WTC11 (cell line): ENCODE data around the gene NOB1. TPM values are rescaled to one million over a fixed set of nuclear protein-coding genes. Genes with fewer than 3 reads are reported as not detected.

Source experiments
- ATAC-seq: fragments of 200-7000 bp; cut with Tn5 transposase; 2 replicates; pipeline ENCODE4 v1.10.0; 2021; ENCODE audit warnings: mild to moderate bottlenecking, moderate library complexity
- CTCF ChIA-PET: fragments of 300-600 bp; sonication (Branson Sonifier 250); formaldehyde crosslinking; loops from one replicate; lab custom pipeline; 2021; ENCODE audit warnings: antibody characterized with exemption; lab: Charles Lee
- POLR2A ChIA-PET: fragments of 350-600 bp; sonication (Branson Sonifier 250); formaldehyde crosslinking; loops from one replicate; lab custom pipeline; 2021; ENCODE audit warnings: antibody characterized with exemption; lab: Charles Lee
- DNase-seq: peaks from one replicate; pipeline ENCODE4 v3.0.0; 2021; ENCODE audit warnings: low spot score
- H3K27ac Mint-ChIP-seq: 2 replicates; pipeline ENCODE4 v1.8.0; 2021; ENCODE audit warnings: mixed read lengths
- H3K27me3 Mint-ChIP-seq: 2 replicates; pipeline ENCODE4 v1.8.0; 2021; ENCODE audit warnings: low read depth, mild to moderate bottlenecking, moderate library complexity, mixed read lengths
- H3K36me3 Mint-ChIP-seq: 2 replicates; pipeline ENCODE4 v1.8.0; 2021; ENCODE audit warnings: mixed read lengths
- H3K4me1 Mint-ChIP-seq: 2 replicates; pipeline ENCODE4 v1.8.0; 2022; ENCODE audit warnings: mixed read lengths
- H3K4me3 Mint-ChIP-seq: 2 replicates; pipeline ENCODE4 v1.8.0; 2021; ENCODE audit warnings: mild to moderate bottlenecking, moderate library complexity, mixed read lengths
- H3K9me3 Mint-ChIP-seq: 2 replicates; pipeline ENCODE4 v1.8.0; 2021; ENCODE audit warnings: mixed read lengths
- ELF4 ChIP-seq: sonication (generic); formaldehyde crosslinking; IDR thresholded peaks from 2 replicates; pipeline ENCODE4 v1.8.1; 2022; ENCODE audit warnings: low read depth, mild to moderate bottlenecking, moderate library complexity, missing genetic modification reagents
- IRF2 ChIP-seq: sonication (generic); formaldehyde crosslinking; IDR thresholded peaks from 2 replicates; pipeline ENCODE4 v1.8.0; 2022; ENCODE audit warnings: low read depth, missing genetic modification reagents, borderline replicate concordance
- JAZF1 ChIP-seq: fragments of 250-450 bp; sonication (Bioruptor Pico); IDR thresholded peaks from 2 replicates; pipeline ENCODE4 v1.9.0; 2021; ENCODE audit warnings: moderate library complexity, mild to moderate bottlenecking, inconsistent platforms
- KAT7 ChIP-seq: sonication (generic); formaldehyde crosslinking; IDR thresholded peaks from 2 replicates; pipeline ENCODE4 v1.8.1; 2023; ENCODE audit warnings: missing genetic modification reagents, mild to moderate bottlenecking, borderline replicate concordance
- MYBL2 ChIP-seq: sonication (generic); formaldehyde crosslinking; IDR thresholded peaks from 2 replicates; pipeline ENCODE4 v1.8.1; 2023; ENCODE audit warnings: mild to moderate bottlenecking, moderate library complexity, missing genetic modification reagents
- NR1H2 ChIP-seq: sonication (generic); formaldehyde crosslinking; IDR thresholded peaks from 2 replicates; pipeline ENCODE4 v1.9.0; 2021; ENCODE audit warnings: mild to moderate bottlenecking, moderate library complexity, missing genetic modification reagents
- PRRX2 ChIP-seq: fragments of 250-450 bp; sonication (Bioruptor Pico); IDR thresholded peaks from 2 replicates; pipeline ENCODE4 v1.8.0; 2021; ENCODE audit warnings: mild to moderate bottlenecking
- RELA ChIP-seq: sonication (generic); formaldehyde crosslinking; IDR thresholded peaks from 2 replicates; pipeline ENCODE4 v1.8.1; 2022; ENCODE audit warnings: missing genetic modification reagents, mild to moderate bottlenecking, borderline replicate concordance
- TEAD1 ChIP-seq: sonication (generic); formaldehyde crosslinking; IDR thresholded peaks from 2 replicates; pipeline ENCODE4 v1.8.0; 2022; ENCODE audit warnings: mild to moderate bottlenecking, missing genetic modification reagents
- ZNF317 ChIP-seq: sonication (generic); formaldehyde crosslinking; IDR thresholded peaks from 2 replicates; pipeline ENCODE4 v1.8.1; 2023; ENCODE audit warnings: low read depth, mild to moderate bottlenecking, moderate library complexity, missing genetic modification reagents, borderline replicate concordance
- ZNF396 ChIP-seq: fragments of 250-450 bp; sonication (Bioruptor Pico); IDR thresholded peaks from 2 replicates; pipeline ENCODE4 v1.8.0; 2021; ENCODE audit warnings: mild to moderate bottlenecking, moderate library complexity, borderline replicate concordance
- ZNF416 ChIP-seq: fragments of 250-450 bp; sonication (Bioruptor Pico); IDR thresholded peaks from 2 replicates; pipeline ENCODE4 v1.9.0; 2021; ENCODE audit warnings: mild to moderate bottlenecking, inconsistent platforms
- total RNA-seq: library from RNA; stranded (reverse); gene quantifications from 3 replicates; pipeline ENCODE4 v1.2.3, GENCODE V29; 2021
- TF ChIP-seq, protein P1 (sequence below): sonication (generic); formaldehyde crosslinking; IDR thresholded peaks from 2 replicates; pipeline ENCODE4 v1.8.0; 2023; ENCODE audit warnings: missing genetic modification reagents, mild to moderate bottlenecking, borderline replicate concordance
- TF ChIP-seq, protein P2 (sequence below): sonication (generic); formaldehyde crosslinking; IDR thresholded peaks from 2 replicates; pipeline ENCODE4 v1.8.1; 2023; ENCODE audit warnings: mild to moderate bottlenecking, moderate library complexity, missing genetic modification reagents
- TF ChIP-seq, protein P3 (sequence below): sonication (generic); formaldehyde crosslinking; IDR thresholded peaks from 2 replicates; pipeline ENCODE4 v1.8.1; 2022; ENCODE audit warnings: low read depth, missing genetic modification reagents, borderline replicate concordance
- TF ChIP-seq, protein P4 (sequence below): sonication (generic); formaldehyde crosslinking; conservative IDR thresholded peaks from 2 replicates; pipeline ENCODE4 v1.8.1; 2022; ENCODE audit warnings: mild to moderate bottlenecking, missing genetic modification reagents
- TF ChIP-seq, protein P5 (sequence below): fragments of 250-450 bp; sonication (Bioruptor Pico); IDR thresholded peaks from 2 replicates; pipeline ENCODE4 v1.9.0; 2021; ENCODE audit warnings: moderate library complexity, mild to moderate bottlenecking, inconsistent platforms, borderline replicate concordance
- TF ChIP-seq, protein P6 (sequence below): sonication (generic); formaldehyde crosslinking; IDR thresholded peaks from 2 replicates; pipeline ENCODE4 v1.8.0; 2023; ENCODE audit warnings: mild to moderate bottlenecking, missing genetic modification reagents
- TF ChIP-seq, protein P7 (sequence below): sonication (generic); formaldehyde crosslinking; IDR thresholded peaks from 2 replicates; pipeline ENCODE4 v1.8.1; 2023; ENCODE audit warnings: mild to moderate bottlenecking, missing genetic modification reagents, moderate library complexity

The NOB1 gene
- total RNA-seq, 1 experiment from 2014 or later, result 88.0 TPM

DNA sequence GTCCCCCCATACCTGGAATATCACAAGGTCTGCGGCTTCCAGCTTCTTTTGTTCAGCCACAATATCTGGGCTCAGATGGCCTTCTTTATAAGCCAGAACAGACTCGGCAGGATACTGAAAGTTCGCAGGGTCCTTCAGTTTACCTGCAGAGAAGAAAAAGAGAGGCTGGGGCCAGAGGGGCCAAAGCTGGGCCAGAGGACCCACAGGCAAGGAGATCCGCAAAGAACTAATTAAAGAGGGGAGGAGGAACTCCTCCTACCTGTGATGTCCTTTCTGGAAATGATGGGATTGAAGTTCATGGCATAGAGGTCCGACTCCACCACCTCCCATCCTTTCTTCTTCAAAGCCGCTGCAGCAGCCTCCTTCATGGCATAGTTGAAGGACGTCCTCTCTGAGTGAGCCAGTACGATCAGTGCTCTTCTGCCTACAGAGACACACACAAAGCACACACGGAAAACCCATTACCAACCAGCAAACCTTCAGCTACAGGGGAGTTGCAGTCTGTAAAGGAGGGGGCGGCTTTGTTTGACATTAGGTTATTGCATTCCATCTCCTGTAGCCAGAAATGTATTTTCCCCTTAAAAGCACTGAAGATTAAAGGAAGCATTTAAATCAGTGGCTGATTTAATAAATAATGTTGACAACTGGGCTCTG is 36.5 kb downstream of the NOB1 start (continued):
- TF ChIP-seq, protein P1, sequence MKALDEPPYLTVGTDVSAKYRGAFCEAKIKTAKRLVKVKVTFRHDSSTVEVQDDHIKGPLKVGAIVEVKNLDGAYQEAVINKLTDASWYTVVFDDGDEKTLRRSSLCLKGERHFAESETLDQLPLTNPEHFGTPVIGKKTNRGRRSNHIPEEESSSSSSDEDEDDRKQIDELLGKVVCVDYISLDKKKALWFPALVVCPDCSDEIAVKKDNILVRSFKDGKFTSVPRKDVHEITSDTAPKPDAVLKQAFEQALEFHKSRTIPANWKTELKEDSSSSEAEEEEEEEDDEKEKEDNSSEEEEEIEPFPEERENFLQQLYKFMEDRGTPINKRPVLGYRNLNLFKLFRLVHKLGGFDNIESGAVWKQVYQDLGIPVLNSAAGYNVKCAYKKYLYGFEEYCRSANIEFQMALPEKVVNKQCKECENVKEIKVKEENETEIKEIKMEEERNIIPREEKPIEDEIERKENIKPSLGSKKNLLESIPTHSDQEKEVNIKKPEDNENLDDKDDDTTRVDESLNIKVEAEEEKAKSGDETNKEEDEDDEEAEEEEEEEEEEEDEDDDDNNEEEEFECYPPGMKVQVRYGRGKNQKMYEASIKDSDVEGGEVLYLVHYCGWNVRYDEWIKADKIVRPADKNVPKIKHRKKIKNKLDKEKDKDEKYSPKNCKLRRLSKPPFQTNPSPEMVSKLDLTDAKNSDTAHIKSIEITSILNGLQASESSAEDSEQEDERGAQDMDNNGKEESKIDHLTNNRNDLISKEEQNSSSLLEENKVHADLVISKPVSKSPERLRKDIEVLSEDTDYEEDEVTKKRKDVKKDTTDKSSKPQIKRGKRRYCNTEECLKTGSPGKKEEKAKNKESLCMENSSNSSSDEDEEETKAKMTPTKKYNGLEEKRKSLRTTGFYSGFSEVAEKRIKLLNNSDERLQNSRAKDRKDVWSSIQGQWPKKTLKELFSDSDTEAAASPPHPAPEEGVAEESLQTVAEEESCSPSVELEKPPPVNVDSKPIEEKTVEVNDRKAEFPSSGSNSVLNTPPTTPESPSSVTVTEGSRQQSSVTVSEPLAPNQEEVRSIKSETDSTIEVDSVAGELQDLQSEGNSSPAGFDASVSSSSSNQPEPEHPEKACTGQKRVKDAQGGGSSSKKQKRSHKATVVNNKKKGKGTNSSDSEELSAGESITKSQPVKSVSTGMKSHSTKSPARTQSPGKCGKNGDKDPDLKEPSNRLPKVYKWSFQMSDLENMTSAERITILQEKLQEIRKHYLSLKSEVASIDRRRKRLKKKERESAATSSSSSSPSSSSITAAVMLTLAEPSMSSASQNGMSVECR (CRISPR knock-in tag), result no peak
- TF ChIP-seq, protein P2, sequence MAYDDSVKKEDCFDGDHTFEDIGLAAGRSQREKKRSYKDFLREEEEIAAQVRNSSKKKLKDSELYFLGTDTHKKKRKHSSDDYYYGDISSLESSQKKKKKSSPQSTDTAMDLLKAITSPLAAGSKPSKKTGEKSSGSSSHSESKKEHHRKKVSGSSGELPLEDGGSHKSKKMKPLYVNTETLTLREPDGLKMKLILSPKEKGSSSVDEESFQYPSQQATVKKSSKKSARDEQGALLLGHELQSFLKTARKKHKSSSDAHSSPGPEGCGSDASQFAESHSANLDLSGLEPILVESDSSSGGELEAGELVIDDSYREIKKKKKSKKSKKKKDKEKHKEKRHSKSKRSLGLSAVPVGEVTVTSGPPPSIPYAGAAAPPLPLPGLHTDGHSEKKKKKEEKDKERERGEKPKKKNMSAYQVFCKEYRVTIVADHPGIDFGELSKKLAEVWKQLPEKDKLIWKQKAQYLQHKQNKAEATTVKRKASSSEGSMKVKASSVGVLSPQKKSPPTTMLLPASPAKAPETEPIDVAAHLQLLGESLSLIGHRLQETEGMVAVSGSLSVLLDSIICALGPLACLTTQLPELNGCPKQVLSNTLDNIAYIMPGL, result no peak
- TF ChIP-seq ZNF396 (CRISPR knock-in tag) (no peak), KAT7 (CRISPR knock-in tag) (no peak)
- TF ChIP-seq, protein P3, sequence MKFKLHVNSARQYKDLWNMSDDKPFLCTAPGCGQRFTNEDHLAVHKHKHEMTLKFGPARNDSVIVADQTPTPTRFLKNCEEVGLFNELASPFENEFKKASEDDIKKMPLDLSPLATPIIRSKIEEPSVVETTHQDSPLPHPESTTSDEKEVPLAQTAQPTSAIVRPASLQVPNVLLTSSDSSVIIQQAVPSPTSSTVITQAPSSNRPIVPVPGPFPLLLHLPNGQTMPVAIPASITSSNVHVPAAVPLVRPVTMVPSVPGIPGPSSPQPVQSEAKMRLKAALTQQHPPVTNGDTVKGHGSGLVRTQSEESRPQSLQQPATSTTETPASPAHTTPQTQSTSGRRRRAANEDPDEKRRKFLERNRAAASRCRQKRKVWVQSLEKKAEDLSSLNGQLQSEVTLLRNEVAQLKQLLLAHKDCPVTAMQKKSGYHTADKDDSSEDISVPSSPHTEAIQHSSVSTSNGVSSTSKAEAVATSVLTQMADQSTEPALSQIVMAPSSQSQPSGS (CRISPR knock-in tag), result no peak

DNA sequence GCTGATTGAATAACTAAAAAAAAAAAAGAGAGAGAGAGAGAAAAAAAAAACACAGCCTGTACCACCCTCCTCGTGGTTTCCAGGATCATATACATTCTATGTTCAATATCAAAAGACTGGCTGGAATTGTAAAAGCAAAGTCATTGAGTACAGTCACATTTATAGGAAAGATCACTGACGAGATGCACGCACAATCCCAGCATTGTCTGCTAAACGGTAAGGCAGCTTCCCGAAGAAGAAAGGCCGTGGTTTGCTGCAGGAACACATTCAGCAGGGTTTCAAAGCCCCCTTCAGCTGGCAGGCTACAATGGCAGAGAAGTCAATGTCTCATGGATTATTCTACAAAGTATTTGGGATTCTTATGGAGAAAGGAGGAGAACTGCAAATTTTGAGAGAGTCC is 37.7 kb downstream of the NOB1 start:
- Mint-ChIP-seq H3K36me3 (no peaks in the 10 kb centered on the region), H3K9me3 (no peaks in the 10 kb centered on the region), H3K4me3 (no peak overlapping the region), H3K27ac (peak overlapping the region; percentile 8; the same call in 1 of the 2 replicates), H3K4me1 (peaks cover 2% of the 10 kb centered on the region; the same call in 1 of the 2 replicates), H3K27me3 (no peaks in the 10 kb centered on the region)
- ATAC-seq (no peak), DNase-seq (no peak)
- TF ChIP-seq, protein P4, sequence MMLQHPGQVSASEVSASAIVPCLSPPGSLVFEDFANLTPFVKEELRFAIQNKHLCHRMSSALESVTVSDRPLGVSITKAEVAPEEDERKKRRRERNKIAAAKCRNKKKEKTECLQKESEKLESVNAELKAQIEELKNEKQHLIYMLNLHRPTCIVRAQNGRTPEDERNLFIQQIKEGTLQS, result no peak
- TF ChIP-seq JAZF1 (CRISPR knock-in tag), result no peak
- no peak for TF ChIP-seq ZNF317 (CRISPR knock-in tag)
- TF ChIP-seq TEAD1, result no peak
- TF ChIP-seq RELA (CRISPR knock-in tag), result no peak
- no peak for TF ChIP-seq PRRX2
- POLR2A ChIA-PET, result interaction anchor here (0.7 kb wide), 1 partner anchor 10 kb away, joined by 3 read pairs; no protein-coding TSS in a partner anchor
- CTCF ChIA-PET, result interaction anchor here (0.7 kb wide), 1 partner anchor 45 kb away, joined by 3 read pairs; no protein-coding TSS in a partner anchor

DNA sequence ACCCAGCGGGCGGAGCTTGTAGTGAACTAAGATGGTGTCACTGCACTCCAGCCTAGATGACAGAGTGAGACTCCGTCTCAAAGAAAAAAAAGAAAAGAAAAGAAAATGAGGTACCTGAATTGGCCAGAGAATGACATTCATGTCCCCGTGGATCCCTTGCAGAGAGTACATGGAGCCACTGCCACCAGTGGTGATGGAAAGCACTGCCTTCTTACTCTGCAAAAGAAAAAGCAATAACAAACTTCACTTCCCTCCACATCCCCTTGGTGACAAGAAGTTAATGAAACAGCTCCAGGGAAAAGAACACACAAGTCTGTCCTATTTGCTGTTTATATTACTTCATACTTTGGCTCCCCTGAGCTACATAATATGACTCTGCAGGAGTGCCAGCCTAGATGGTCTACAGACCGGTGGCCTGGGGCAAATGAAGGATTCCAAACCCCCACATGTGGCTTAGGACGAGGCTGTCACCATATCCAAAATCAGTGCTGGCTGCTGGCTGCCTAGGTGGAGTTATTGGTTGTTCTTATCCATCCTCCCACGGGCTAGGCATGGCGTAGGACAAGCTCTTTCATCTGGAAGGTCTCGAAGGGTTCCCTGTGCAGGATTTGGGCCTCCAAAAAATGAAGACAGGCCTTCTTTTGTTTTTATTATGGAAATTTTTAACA is 41.7 kb downstream of the NOB1 start:
- Mint-ChIP-seq H3K4me1 (no peaks in the 10 kb centered on the region), H3K36me3 (no peaks in the 10 kb centered on the region), H3K27me3 (no peaks in the 10 kb centered on the region), H3K27ac (no peak overlapping the region), H3K9me3 (no peaks in the 10 kb centered on the region), H3K4me3 (no peak overlapping the region)
- ATAC-seq (no peak), DNase-seq (no peak)
- ChIA-PET CTCF (interaction anchor here (0.9 to 1.1 kb wide), 2 partner anchors 41 to 314 kb away, joined by 3 to 8 read pairs; partner anchors contain the start of gene NOB1), POLR2A (interaction anchor here (0.6 kb wide), 1 partner anchor 320 kb away, joined by 4 read pairs; no protein-coding TSS in a partner anchor)
- no peak for TF ChIP-seq ELF4 (CRISPR knock-in tag)
- no peak for TF ChIP-seq MYBL2 (CRISPR knock-in tag)
- TF ChIP-seq, protein P5, sequence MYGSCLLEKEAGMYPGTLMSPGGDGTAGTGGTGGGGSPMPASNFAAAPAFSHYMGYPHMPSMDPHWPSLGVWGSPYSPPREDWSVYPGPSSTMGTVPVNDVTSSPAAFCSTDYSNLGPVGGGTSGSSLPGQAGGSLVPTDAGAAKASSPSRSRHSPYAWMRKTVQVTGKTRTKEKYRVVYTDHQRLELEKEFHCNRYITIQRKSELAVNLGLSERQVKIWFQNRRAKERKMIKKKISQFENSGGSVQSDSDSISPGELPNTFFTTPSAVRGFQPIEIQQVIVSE (CRISPR knock-in tag), result no peak
- TF ChIP-seq IRF2 (CRISPR knock-in tag), result no peak
- TF ChIP-seq, protein P6, sequence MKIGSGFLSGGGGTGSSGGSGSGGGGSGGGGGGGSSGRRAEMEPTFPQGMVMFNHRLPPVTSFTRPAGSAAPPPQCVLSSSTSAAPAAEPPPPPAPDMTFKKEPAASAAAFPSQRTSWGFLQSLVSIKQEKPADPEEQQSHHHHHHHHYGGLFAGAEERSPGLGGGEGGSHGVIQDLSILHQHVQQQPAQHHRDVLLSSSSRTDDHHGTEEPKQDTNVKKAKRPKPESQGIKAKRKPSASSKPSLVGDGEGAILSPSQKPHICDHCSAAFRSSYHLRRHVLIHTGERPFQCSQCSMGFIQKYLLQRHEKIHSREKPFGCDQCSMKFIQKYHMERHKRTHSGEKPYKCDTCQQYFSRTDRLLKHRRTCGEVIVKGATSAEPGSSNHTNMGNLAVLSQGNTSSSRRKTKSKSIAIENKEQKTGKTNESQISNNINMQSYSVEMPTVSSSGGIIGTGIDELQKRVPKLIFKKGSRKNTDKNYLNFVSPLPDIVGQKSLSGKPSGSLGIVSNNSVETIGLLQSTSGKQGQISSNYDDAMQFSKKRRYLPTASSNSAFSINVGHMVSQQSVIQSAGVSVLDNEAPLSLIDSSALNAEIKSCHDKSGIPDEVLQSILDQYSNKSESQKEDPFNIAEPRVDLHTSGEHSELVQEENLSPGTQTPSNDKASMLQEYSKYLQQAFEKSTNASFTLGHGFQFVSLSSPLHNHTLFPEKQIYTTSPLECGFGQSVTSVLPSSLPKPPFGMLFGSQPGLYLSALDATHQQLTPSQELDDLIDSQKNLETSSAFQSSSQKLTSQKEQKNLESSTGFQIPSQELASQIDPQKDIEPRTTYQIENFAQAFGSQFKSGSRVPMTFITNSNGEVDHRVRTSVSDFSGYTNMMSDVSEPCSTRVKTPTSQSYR (CRISPR knock-in tag), result no peak
- TF ChIP-seq, protein P7, sequence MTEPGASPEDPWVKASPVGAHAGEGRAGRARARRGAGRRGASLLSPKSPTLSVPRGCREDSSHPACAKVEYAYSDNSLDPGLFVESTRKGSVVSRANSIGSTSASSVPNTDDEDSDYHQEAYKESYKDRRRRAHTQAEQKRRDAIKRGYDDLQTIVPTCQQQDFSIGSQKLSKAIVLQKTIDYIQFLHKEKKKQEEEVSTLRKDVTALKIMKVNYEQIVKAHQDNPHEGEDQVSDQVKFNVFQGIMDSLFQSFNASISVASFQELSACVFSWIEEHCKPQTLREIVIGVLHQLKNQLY, result no peak
- TF ChIP-seq ZNF416 (CRISPR knock-in tag), result no peak
- no peak for TF ChIP-seq NR1H2 (CRISPR knock-in tag)
